ENCODE results near the gene PREX1.

DNA sequence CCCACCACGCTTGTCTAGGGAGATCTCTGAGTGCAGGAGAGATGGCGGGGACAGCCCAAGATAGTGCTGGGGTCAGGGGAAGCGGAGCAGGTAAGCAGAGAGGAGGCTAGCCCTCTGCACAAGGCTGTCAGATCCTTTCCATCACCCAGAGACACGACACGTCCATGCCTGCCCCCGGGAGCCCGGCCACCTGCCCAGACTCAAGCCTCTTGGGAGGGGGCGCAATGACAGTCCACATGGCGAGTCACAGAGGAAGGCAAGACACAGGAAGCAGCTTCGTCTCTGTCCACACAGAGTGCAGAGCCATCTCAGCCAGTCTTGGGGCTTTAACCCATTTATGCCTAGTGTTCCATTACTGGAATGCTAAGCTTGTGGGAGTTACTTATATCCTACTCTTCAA, 78.4 kb downstream of the PREX1 start:
- no peak for TF ChIP-seq POLR2AphosphoS5 (IDR thresholded peaks at IDR 0.05; ENCODE audit: insufficient read depth, low read depth, low read length)
- no peak for TF ChIP-seq CTCF (IDR thresholded peaks at IDR 0.05; ENCODE audit: extremely low read depth in 1 of 2, insufficient read depth in 1 of 2, low read depth in 1 of 2, low read length in 2 of 2)
- no peak for TF ChIP-seq EZH2 (IDR thresholded peaks at IDR 0.05; ENCODE audit: borderline replicate concordance, low read depth, low read length, severe bottlenecking)
- TF ChIP-seq MAX (IDR thresholded peaks at IDR 0.05; ENCODE audit: insufficient read depth, insufficient read length), result no peak
- no peak for TF ChIP-seq JUN (IDR thresholded peaks at IDR 0.05; ENCODE audit: borderline replicate concordance, insufficient read depth, insufficient read length, low read depth)
